ENCODE results near the gene TRDN.

- TF ChIP-seq POLR2A (IDR thresholded peaks at IDR 0.05): no peak
- no peak for TF ChIP-seq CTCF (IDR thresholded peaks at IDR 0.05)
These were observed 428.7 kb downstream of the TRDN start for GRCh38 chr6:123207967-123208510.

Data from ovary (tissue), 3 donors.